SK-N-SH (cell line): Measurements from ENCODE around the gene SETD9. TPM values are rescaled to one million over a fixed set of nuclear protein-coding genes. Genes with fewer than 3 reads are reported as not detected.

ENCODE experiments used
- CTCF ChIA-PET: fragments of 300-600, 350-600 bp; formaldehyde crosslinking; extraction: SDS; loops from one replicate; lab custom pipeline; 2021; lab: Yijun Ruan, JAX
- POLR2A ChIA-PET: fragments of 350-600 bp; sonication (Branson Sonifier 250); formaldehyde crosslinking; extraction: SDS; loops from one replicate; lab custom pipeline; 2020; ENCODE audit warnings: antibody characterized with exemption, inconsistent platforms; lab: Yijun Ruan, JAX
- DNase-seq: peaks from one replicate; pipeline ENCODE4 v3.0.0; 2012
- H2AFZ ChIP-seq: fragments of 200-600 bp; sonication (generic); 2 replicates; pipeline ENCODE4 v1.8.1; 2016; ENCODE audit warnings: antibody characterized with exemption, mild to moderate bottlenecking, low read depth
- H3F3A ChIP-seq: fragments of 200-600 bp; sonication (generic); replicated peaks from 2 replicates; pipeline ENCODE3; 2016; ENCODE audit warnings: antibody characterized with exemption, mild to moderate bottlenecking; ENCODE audit not compliant: insufficient read depth
- H3K27ac ChIP-seq, 2 experiments: fragments of 200-500 bp in 1 of 2; fragments of 200-600 bp in 1 of 2; sonication (Bioruptor generic) in 1 of 2; sonication (generic), shearing (Covaris generic) in 1 of 2; 2 replicates each; pipeline versions ENCODE4 v1.5.1 to v1.6.1; 2014 to 2016; ENCODE audit warnings: low read depth in 2 of 2, inconsistent platforms in 1 of 2, low read length in 1 of 2, mild to moderate bottlenecking in 1 of 2, mixed read lengths in 1 of 2
- H3K27me3 ChIP-seq: fragments of 200-600 bp; sonication (generic), shearing (Covaris generic); 2 replicates; pipeline ENCODE4 v1.6.1; 2016; ENCODE audit warnings: mixed run types; ENCODE audit not compliant: insufficient read depth
- H3K36me3 ChIP-seq, 2 experiments: fragments of 200-500 bp in 1 of 2; fragments of 200-600 bp in 1 of 2; sonication (Bioruptor generic) in 1 of 2; sonication (generic) in 1 of 2; replicated peaks in 1 of 2; 2 replicates each; pipeline versions ENCODE3 to v1.5.1; 2014 to 2016; ENCODE audit warnings: low read length in 1 of 2, mild to moderate bottlenecking in 1 of 2; ENCODE audit not compliant: insufficient read depth in 2 of 2, control insufficient read depth in 1 of 2
- H3K4me1 ChIP-seq, 2 experiments: fragments of 200-500 bp in 1 of 2; fragments of 200-600 bp in 1 of 2; sonication (Bioruptor generic) in 1 of 2; sonication (generic), shearing (Covaris generic) in 1 of 2; 2 replicates each; pipeline versions ENCODE4 v1.5.1 to v1.6.1; 2014 to 2016; ENCODE audit warnings: low read depth in 1 of 2, low read length in 1 of 2, mixed run types in 1 of 2; ENCODE audit not compliant: insufficient read depth in 2 of 2, control insufficient read depth in 1 of 2
- H3K4me2 ChIP-seq: fragments of 200-600 bp; sonication (generic), shearing (Covaris generic); 2 replicates; pipeline ENCODE4 v1.6.1; 2017; ENCODE audit warnings: mixed run types
- H3K4me3 ChIP-seq, 2 experiments: fragments of 200-500 bp in 1 of 2; fragments of 200-600 bp in 1 of 2; sonication (Bioruptor generic) in 1 of 2; sonication (generic), shearing (Covaris generic) in 1 of 2; 2 replicates each; pipeline versions ENCODE4 v1.5.1 to v1.8.1; 2014 to 2016; ENCODE audit warnings: low read depth in 2 of 2, inconsistent platforms in 1 of 2, low read length in 1 of 2, mild to moderate bottlenecking in 1 of 2, mixed read lengths in 1 of 2, moderate library complexity in 1 of 2
- H3K79me2 ChIP-seq: fragments of 200-600 bp; sonication (generic); 2 replicates; pipeline ENCODE4 v1.8.1; 2017; ENCODE audit warnings: mild to moderate bottlenecking; ENCODE audit not compliant: insufficient read depth
- H3K9ac ChIP-seq: fragments of 200-600 bp; sonication (generic); 2 replicates; pipeline ENCODE4 v1.6.1; 2017; ENCODE audit warnings: mixed run types
- H3K9me2 ChIP-seq: fragments of 200-600 bp; sonication (generic); 2 replicates; pipeline ENCODE4 v1.6.1; 2017; ENCODE audit warnings: mixed run types
- H3K9me3 ChIP-seq: fragments of 200-600 bp; sonication (generic); 2 replicates; pipeline ENCODE4 v1.6.1; 2017; ENCODE audit warnings: mixed run types, mild to moderate bottlenecking, moderate library complexity
- H4K20me1 ChIP-seq: fragments of 200-600 bp; sonication (generic); 2 replicates; pipeline ENCODE4 v1.6.1; 2017; ENCODE audit warnings: mild to moderate bottlenecking, mixed run types; ENCODE audit not compliant: insufficient read depth
- ELF1 ChIP-seq: IDR thresholded peaks from 2 replicates; pipeline ENCODE4 v1.4.0; 2012
- EP300 ChIP-seq, 2 experiments: IDR thresholded peaks; 2 replicates each; pipeline versions ENCODE4 v1.4.0 to v1.6.1; 2012; ENCODE audit warnings: borderline replicate concordance in 1 of 2, low read depth in 1 of 2, low read length in 1 of 2
- EZH2phosphoT487 ChIP-seq: fragments of 200-600 bp; sonication (generic); IDR thresholded peaks from 2 replicates; pipeline ENCODE4 v1.6.1; 2017; ENCODE audit warnings: low read depth, mixed run types, mild to moderate bottlenecking, antibody characterized with exemption, moderate library complexity, borderline replicate concordance
- FOSL2 ChIP-seq: IDR thresholded peaks from 2 replicates; pipeline ENCODE4 v1.4.0; 2012; ENCODE audit warnings: low read depth, mild to moderate bottlenecking, moderate library complexity, borderline replicate concordance
- FOXM1 ChIP-seq: IDR thresholded peaks from 2 replicates; pipeline ENCODE4 v1.4.0; 2012; ENCODE audit warnings: low read depth, mild to moderate bottlenecking
- NFIC ChIP-seq: IDR thresholded peaks from 2 replicates; pipeline ENCODE4 v1.4.0; 2012; ENCODE audit warnings: borderline replicate concordance
- RAD21 ChIP-seq: IDR thresholded peaks from 2 replicates; pipeline ENCODE4 v1.6.1; 2012; ENCODE audit warnings: mild to moderate bottlenecking, low read length
- RFX5 ChIP-seq: IDR thresholded peaks from 2 replicates; pipeline ENCODE4 v1.6.1; 2012; ENCODE audit warnings: mild to moderate bottlenecking, improper control_type of control experiment, low read length
- SIN3A ChIP-seq: IDR thresholded peaks from 2 replicates; pipeline ENCODE4 v1.6.1; 2012; ENCODE audit warnings: low read depth, mild to moderate bottlenecking, low read length, moderate library complexity, borderline replicate concordance
- YY1 ChIP-seq: IDR thresholded peaks from 2 replicates; pipeline ENCODE4 v1.4.0; 2012; ENCODE audit warnings: low read depth, mild to moderate bottlenecking
- WGBS: methylation state at CpG from one replicate; pipeline ENCODE4 v1.1.6; 2017; ENCODE audit warnings: low lambda C conversion rate; 5-methylcytosine and 5-hydroxymethylcytosine counted together
- polyA plus RNA-seq, 3 experiments: library from polyadenylated mRNA; depleted of rRNA; stranded (reverse); fragments of >200 nt; gene quantifications; 2 replicates each; pipeline ENCODE4 v1.2.3, GENCODE V29; 2012
- TF ChIP-seq, protein P1 (sequence below): fragments of 200-600 bp; sonication (generic); IDR thresholded peaks from 2 replicates; pipeline ENCODE4 v1.6.1; 2017; ENCODE audit warnings: antibody characterized with exemption, mild to moderate bottlenecking, moderate library complexity
- TF ChIP-seq, protein P2 (sequence below): IDR thresholded peaks from 2 replicates; pipeline ENCODE4 v1.6.1; 2012; ENCODE audit warnings: mild to moderate bottlenecking, low read depth, low read length, moderate library complexity
- TF ChIP-seq, protein P3 (sequence below): IDR thresholded peaks from 2 replicates; pipeline ENCODE4 v1.4.0; 2012; ENCODE audit warnings: low read depth, borderline replicate concordance

The SETD9 gene
- polyA plus RNA-seq, 1 of the 3 experiments (the other 2 are of a cell fraction) = 12.2 TPM

DNA sequence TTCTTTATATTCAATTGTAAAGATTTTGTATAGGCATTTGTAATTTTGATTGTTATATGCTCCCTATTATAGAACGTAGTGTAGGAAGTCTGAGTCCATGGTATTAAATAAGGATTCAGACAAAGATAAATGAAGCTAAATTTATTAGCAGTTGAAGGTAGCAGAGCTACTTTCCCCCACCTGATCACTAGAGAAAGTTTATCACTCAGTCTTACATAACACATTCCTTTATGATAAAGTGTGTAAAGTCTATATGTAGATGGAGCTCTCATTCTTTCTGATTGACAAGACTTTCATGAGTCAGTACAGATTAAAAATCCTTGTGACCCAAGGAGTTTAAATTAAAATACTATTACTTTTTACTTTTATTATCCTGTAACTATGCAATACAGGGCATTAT is 44.9 kb downstream of the SETD9 start:
- ChIA-PET POLR2A (no interaction called here), CTCF (interaction anchor here (1.1 to 1.6 kb wide), 2 partner anchors 187 to 684 kb away, joined by 4 to 6 read pairs; no protein-coding TSS in a partner anchor)
- no peak for DNase-seq
- Histone ChIP-seq H3K9me3 (no peaks in the 10 kb centered on the region), H3K9me2 (no peaks in the 10 kb centered on the region), H3K4me3 (no peak overlapping the region), H2AFZ (no peak overlapping the region), H3K79me2 (peaks cover 22% of the 10 kb centered on the region), H3K9ac (no peak overlapping the region), H3F3A (peaks cover 4% of the 10 kb centered on the region), H4K20me1 (peaks cover 11% of the 10 kb centered on the region), H3K4me2 (no peak overlapping the region), H3K27me3 (no peaks in the 10 kb centered on the region), H3K27ac (no peak overlapping the region), H3K4me1 (peaks cover 8 to 11% of the 10 kb centered on the region in 2 experiments; a peak in 3 of 4 replicates), H3K36me3 (peaks cover 3 to 4% of the 10 kb centered on the region in 2 experiments)
- TF ChIP-seq FOXM1 = no peak
- TF ChIP-seq FOSL2 = no peak
- TF ChIP-seq, protein P1, sequence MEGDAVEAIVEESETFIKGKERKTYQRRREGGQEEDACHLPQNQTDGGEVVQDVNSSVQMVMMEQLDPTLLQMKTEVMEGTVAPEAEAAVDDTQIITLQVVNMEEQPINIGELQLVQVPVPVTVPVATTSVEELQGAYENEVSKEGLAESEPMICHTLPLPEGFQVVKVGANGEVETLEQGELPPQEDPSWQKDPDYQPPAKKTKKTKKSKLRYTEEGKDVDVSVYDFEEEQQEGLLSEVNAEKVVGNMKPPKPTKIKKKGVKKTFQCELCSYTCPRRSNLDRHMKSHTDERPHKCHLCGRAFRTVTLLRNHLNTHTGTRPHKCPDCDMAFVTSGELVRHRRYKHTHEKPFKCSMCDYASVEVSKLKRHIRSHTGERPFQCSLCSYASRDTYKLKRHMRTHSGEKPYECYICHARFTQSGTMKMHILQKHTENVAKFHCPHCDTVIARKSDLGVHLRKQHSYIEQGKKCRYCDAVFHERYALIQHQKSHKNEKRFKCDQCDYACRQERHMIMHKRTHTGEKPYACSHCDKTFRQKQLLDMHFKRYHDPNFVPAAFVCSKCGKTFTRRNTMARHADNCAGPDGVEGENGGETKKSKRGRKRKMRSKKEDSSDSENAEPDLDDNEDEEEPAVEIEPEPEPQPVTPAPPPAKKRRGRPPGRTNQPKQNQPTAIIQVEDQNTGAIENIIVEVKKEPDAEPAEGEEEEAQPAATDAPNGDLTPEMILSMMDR = no peak
- TF ChIP-seq NFIC = no peak
- TF ChIP-seq, protein P2, sequence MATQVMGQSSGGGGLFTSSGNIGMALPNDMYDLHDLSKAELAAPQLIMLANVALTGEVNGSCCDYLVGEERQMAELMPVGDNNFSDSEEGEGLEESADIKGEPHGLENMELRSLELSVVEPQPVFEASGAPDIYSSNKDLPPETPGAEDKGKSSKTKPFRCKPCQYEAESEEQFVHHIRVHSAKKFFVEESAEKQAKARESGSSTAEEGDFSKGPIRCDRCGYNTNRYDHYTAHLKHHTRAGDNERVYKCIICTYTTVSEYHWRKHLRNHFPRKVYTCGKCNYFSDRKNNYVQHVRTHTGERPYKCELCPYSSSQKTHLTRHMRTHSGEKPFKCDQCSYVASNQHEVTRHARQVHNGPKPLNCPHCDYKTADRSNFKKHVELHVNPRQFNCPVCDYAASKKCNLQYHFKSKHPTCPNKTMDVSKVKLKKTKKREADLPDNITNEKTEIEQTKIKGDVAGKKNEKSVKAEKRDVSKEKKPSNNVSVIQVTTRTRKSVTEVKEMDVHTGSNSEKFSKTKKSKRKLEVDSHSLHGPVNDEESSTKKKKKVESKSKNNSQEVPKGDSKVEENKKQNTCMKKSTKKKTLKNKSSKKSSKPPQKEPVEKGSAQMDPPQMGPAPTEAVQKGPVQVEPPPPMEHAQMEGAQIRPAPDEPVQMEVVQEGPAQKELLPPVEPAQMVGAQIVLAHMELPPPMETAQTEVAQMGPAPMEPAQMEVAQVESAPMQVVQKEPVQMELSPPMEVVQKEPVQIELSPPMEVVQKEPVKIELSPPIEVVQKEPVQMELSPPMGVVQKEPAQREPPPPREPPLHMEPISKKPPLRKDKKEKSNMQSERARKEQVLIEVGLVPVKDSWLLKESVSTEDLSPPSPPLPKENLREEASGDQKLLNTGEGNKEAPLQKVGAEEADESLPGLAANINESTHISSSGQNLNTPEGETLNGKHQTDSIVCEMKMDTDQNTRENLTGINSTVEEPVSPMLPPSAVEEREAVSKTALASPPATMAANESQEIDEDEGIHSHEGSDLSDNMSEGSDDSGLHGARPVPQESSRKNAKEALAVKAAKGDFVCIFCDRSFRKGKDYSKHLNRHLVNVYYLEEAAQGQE = no peak
- 79% methylated on average over 1 of the region's 1 CpG for WGBS

DNA sequence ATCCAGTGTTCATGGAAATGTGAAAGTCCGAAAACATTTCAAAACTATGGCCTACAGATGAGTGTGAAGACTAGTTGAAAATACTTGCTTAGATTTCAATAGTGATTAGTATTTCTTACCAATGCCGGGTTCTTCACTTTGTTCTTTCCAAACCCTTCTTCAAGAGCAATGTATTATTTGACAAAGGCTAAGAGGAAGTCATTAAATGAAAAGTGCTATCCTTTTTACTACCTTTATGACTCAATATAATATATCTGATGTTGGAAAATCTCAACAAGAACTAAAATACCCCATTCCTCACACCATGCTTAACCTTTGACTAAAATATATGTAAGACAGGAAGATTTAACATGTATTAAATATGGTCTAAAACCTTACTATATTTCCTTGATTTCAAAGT is 49.2 kb downstream of the SETD9 start:
- Histone ChIP-seq H3K27ac (no peak overlapping the region), H4K20me1 (no peaks in the 10 kb centered on the region), H3F3A (no peaks in the 10 kb centered on the region), H2AFZ (no peak overlapping the region), H3K4me2 (no peak overlapping the region), H3K79me2 (no peaks in the 10 kb centered on the region), H3K9me3 (no peaks in the 10 kb centered on the region), H3K4me1 (peaks cover 0 to 5% of the 10 kb centered on the region in 2 experiments; a peak in 2 of 4 replicates), H3K9me2 (no peaks in the 10 kb centered on the region), H3K36me3 (no peaks in the 10 kb centered on the region), H3K9ac (no peak overlapping the region), H3K27me3 (peaks cover 29% of the 10 kb centered on the region; the same call in 1 of the 2 replicates), H3K4me3 (no peak overlapping the region)
- ChIA-PET CTCF (no interaction called here), POLR2A (no interaction called here)
- no peak for DNase-seq
- 76% methylated on average over 2 of the region's 2 CpGs for whole genome bisulfite sequencing
- TF ChIP-seq, protein P3, sequence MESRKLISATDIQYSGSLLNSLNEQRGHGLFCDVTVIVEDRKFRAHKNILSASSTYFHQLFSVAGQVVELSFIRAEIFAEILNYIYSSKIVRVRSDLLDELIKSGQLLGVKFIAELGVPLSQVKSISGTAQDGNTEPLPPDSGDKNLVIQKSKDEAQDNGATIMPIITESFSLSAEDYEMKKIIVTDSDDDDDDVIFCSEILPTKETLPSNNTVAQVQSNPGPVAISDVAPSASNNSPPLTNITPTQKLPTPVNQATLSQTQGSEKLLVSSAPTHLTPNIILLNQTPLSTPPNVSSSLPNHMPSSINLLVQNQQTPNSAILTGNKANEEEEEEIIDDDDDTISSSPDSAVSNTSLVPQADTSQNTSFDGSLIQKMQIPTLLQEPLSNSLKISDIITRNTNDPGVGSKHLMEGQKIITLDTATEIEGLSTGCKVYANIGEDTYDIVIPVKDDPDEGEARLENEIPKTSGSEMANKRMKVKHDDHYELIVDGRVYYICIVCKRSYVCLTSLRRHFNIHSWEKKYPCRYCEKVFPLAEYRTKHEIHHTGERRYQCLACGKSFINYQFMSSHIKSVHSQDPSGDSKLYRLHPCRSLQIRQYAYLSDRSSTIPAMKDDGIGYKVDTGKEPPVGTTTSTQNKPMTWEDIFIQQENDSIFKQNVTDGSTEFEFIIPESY = no peak
- TF ChIP-seq NFIC = no peak
- TF ChIP-seq, protein P1 = no peak
- TF ChIP-seq EZH2phosphoT487 = no peak
- no peak for TF ChIP-seq SIN3A
- TF ChIP-seq RAD21 = no peak
- no peak for TF ChIP-seq ELF1
- no peak for TF ChIP-seq EP300 (IDR thresholded peaks at IDR 0.05; ENCODE audit: borderline replicate concordance in 1 of 2, low read depth in 1 of 2, low read length in 1 of 2)
- no peak for TF ChIP-seq RFX5
- no peak for TF ChIP-seq YY1
